COLO668 (cell line): ENCODE data around the gene ZPBP2.
"Not testable (repeated sequence)": the region's sequence is repeated elsewhere in the genome, so short reads cannot be mapped to it uniquely, and the experiment has no call there.

ENCODE experiments used
- DNase-seq: peaks from one replicate; lab custom pipeline; 2025; ENCODE audit not compliant: unreplicated experiment; lab: John Stamatoyannopoulos, UW

ZPBP2 gene

DNA sequence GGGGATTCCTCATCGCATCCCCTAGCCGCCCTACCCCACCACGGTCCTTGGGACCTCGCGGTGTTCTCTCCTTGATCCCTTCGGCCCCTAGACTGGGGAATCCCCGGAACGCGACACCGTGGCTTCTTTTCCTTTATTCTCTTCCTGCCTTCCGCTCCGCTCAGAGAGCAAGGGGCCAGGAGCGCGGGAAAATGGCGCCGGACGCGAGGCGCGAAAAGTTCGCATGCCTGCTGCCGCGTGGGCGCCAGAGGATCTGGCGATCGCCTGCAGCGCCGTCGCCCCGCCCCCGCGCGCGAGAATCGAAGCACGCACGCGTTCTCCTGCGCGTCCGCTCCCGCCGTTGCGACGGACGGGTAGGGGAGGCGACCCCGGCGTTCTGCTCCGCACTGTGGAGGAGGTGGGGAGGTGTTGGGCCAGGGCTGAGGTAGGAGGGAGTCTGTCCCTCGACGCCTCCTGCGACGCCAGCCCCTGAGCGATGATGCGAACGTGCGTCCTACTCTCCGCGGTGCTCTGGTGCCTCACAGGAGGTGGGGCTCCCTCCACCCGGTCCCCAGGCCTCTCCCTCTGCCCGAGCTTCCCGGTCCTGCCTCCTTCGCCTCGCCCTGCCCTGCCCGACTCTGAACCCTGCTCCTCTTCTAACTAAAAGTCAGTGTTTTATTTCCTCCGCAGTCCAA lies at the start of gene ZPBP2:
Gene ZPBP2 (plus strand): TSS at position 323 of the 674 bp plus-strand sequence. CDS start 153 bp downstream, at position 476.
- no peak for DNase-seq

DNA sequence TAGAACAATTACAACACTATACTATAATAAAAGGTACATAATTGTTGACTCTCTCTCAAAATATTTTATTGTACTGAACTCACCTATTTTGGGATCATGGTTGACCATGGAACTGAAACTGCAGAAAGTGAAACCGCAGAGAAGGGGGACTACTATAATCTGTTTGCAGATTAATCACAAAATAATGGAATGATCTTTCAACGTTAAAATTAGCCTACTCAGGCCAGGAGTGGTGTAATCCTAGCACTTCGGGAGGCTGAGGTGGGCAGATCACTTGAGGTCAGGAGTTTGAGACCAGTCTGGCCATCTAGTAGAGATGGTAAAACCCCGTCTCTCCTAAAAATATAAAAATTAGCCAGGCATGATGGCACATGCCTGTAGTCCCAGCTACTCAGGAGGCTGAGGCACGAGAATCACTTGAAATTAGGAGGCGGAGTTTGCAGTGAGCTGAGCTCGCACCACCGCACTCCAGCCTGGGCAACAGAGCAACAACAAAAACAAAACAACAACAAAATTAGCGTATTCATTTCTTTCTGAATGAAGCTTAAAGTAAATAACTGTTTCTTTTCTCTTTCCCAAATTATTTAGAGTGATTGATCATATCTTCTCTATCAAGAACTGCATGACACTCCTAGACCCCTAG lies 49.5 kb upstream of the ZPBP2 start:
- no peak for DNase-seq

- no peak for DNase-seq
Observed at GRCh38 chr17:39820541-39820940, 47.5 kb upstream of the ZPBP2 start.

GRCh38 chr17:39820987-39821386 lies 47.0 kb upstream of the ZPBP2 start:
- DNase-seq: no peak

DNA sequence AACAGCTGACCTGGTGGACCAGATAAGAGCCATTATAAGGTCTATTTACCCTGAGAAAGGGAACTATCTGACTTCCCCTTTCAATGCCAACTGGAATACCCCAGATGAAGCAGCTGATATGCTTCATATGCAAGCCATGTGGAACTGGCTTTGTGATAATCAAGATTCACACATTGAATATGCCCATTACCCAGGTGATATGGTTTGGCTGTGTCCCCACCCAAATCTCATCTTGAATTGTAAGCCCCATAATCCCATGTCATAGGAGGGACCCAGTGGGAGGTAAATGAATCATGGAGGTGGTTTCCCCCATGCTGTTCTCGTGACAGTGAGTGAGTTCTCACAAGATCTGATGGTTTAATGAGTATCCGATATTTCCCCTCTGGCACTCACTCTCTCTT lies 46.0 kb upstream of the ZPBP2 start:
- no peak for DNase-seq

GRCh38 chr17:39823407-39824054 lies 44.5 kb upstream of the ZPBP2 start:
- DNase-seq: no peak

- no peak for DNase-seq
Observed at GRCh38 chr17:39826334-39826733, 41.7 kb upstream of the ZPBP2 start.

GRCh38 chr17:39828443-39828842 lies 39.6 kb upstream of the ZPBP2 start:
- DNase-seq: no peak

DNA sequence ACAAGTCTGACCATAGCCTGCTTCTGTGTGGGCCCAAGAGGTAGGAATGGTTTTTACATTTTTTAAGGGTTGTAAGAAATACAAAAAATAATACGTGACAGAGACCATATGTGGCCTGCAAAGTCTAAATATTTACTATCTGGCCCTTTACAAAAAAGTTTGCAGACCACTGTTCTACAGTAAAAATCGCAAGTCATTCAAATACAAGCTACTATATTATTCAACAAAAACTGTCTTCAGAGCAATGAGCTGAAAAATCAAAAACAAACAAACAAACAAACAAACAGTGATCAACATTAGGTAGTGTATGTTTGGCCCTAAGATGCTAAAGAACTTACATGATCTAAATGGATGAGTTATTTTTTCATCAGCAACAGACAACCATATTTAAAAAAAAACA lies 36.4 kb upstream of the ZPBP2 start:
- no peak for DNase-seq

- no peak for DNase-seq
Observed at GRCh38 chr17:39834017-39834416, 34.0 kb upstream of the ZPBP2 start.

DNA sequence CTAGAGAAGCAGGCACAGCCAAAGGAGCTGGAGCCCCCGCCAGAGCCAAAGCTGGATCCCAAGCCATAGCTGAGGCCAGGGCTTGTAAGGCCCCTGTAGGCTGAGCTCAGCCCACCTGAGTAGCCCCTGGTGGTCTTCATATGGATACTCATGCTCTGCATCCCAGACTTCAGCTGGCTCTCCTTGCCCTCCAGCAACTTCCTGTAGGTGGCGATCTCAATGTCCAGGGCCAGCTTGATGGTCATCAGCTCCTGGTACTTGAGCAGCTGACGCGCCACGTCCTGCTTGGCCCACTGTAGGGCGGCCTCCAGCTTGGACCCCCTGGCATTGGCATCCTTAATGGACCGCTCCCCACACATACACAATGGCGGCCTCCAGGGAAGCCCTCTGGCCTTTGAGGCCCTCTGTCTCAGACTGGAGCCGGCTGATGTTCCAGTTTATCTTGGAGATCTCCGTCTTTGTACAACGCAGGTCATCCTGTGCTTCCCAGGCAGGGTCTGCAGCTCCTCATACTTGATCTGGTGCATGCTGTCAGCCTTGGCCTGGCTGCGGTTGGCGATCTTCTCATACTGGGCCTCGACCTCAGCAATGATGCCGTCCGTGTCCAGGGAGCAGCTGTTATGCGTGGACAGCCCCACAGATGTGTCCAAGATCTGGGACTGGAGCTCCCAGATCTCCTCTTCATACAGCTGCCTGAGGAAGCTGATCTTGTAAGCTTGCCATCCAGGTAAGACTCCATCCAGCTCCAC lies 32.8 kb upstream of the ZPBP2 start:
- DNase-seq: no peak

- no peak for DNase-seq
Observed at GRCh38 chr17:39836117-39836516, 31.9 kb upstream of the ZPBP2 start.

DNA sequence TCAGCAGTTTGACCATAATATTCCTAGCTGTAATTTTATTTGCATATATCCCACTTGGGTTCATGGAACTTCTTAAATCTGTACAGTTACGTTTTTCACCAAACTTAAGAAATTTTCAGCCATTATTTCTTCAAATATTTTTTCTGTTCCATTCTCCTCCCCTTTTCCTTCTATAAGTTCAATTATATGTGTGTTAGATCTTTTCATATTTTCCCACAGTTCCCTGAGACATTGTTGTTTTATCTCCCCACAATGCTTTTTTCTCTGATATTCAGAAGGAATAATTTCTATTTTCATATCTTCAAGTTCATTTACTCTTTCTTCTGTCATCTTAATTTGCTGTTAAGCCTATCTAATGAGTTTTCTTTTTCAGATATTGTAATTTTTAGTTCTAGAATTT lies 29.9 kb upstream of the ZPBP2 start:
- no peak for DNase-seq

DNA sequence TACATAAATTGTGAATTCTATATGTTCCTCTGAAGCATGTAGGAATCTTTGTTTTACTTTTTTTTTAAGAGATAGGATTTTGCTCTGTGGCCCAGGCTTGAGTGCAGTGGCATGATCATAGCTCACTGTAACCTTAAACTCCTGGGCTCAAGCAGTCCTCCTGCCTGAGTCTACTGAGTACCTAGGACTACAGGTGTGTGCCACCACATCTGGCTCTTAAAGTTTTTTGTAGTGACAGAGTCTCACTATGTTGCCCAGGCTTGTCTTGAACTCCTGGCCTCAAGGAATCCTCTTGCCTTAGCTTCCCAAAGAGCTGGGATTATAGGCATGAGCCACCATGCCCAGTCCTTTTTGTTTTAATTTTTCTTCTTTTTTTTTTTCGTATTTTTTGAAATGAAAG lies 29.2 kb upstream of the ZPBP2 start:
- DNase-seq: no peak

- DNase-seq: no peak
Observed at GRCh38 chr17:39841134-39841683, 26.8 kb upstream of the ZPBP2 start.

DNA sequence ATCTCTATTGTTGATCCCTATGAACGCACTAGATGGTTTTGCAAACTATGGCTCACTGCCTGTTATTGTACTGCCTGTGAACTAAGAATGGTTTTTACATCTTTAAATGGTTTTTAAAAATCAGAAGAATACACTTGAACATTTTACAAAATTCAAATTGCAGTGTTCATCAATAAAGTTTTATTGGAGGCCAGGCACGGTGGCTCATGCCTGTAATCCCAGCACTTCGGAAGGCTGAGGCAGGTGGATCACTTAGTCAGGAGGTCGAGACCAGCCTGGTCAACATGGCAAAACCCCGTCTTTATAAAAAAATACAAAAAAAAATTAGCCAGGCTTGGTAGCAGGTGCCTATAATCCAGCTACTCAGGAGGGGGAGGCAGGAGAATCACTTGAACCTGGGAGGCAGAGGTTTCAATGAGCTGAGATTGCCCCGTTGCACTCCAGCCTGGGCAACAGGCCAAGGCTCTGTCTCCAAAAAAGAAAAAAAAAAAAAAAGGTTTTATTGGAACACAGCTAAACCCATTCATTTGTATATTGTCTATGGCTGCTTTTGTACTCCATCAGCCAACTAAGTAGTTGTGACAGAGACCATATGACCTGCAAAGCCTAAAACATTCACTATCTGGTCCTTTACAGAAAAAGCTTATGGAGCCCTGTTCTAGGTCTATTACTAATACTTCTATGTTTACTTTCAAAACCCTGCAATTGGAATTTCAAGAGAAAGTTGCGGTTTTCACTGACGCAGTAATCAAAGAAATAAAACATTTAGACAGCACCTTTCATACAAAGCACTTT lies 22.8 kb upstream of the ZPBP2 start:
- no peak for DNase-seq

- DNase-seq: no peak
Observed at GRCh38 chr17:39846205-39846604, 21.8 kb upstream of the ZPBP2 start.

DNA sequence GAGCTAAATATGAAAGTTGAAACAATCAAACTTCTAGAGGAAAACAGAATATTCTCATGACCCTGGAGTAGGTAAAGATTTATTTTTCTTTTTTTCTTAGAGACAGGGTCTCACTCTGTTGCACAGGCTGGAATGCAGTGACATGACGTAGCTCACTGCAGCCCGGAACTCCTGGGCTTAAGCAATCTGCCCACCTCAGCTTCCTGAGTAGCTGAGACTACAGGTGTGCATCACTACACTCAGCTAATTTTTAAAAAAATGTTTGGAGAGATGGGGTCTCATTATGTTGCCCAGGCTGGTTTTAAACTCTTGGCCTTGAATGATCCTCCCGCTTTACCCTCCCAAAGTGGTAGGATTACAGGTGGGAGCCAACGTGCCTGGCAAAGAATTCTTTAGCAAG lies 19.4 kb upstream of the ZPBP2 start:
- no peak for DNase-seq

- not testable (repeated sequence) for DNase-seq
Observed at GRCh38 chr17:39850186-39850585, 17.8 kb upstream of the ZPBP2 start.

GRCh38 chr17:39852239-39852638 lies 15.8 kb upstream of the ZPBP2 start:
- no peak for DNase-seq

DNA sequence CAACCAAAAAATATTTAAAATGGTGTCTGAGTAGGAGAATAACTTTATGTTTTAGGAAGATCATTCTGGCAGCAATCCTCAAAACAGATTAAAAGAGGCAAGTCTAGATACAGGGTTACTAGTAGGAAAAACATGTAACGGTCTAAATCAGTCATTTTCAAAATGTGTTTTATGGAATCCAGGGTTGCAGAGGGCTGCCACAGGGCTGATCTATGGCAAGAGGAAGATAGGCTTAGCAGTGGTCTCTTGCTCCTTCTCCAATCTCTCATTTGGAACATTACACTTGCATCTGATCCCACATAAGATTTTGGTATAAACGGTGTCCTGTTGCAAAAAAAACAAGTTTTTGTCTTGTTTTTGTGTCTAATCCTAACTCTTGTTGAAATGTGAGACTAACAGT lies 13.1 kb upstream of the ZPBP2 start:
- no peak for DNase-seq
